ENCODE data around the gene SUPT3H.

- TF ChIP-seq POLR2A (IDR thresholded peaks at IDR 0.05) (no peak), CTCF (IDR thresholded peaks at IDR 0.05) (no peak)
Observed at GRCh38 chr6:45350186-45350710, 27.5 kb downstream of the SUPT3H start.

Data from right lobe of liver (tissue), 4 donors.